ENCODE data around the gene SNRPA.
"Not testable (repeated sequence)": the region's sequence is repeated elsewhere in the genome, so short reads cannot be mapped to it uniquely, and the experiment has no call there.

SNRPA gene

GRCh38 chr19:40721936-40722661 lies 28.9 kb upstream of the SNRPA start:
- DNase-seq = no peak

GRCh38 chr19:40723661-40724254 lies 27.2 kb upstream of the SNRPA start:
- DNase-seq = no peak

GRCh38 chr19:40724315-40724714 lies 26.7 kb upstream of the SNRPA start:
- no peak for DNase-seq

- DNase-seq = peak; percentile 48
These were observed 26.1 kb upstream of the SNRPA start for GRCh38 chr19:40724855-40725254.

GRCh38 chr19:40726279-40726678 lies 24.7 kb upstream of the SNRPA start:
- no peak for DNase-seq

GRCh38 chr19:40730065-40730464 lies 20.9 kb upstream of the SNRPA start:
- DNase-seq = not testable (repeated sequence)

- DNase-seq = not testable (repeated sequence)
These were observed 18.7 kb upstream of the SNRPA start for GRCh38 chr19:40732304-40732703.

GRCh38 chr19:40733149-40733548 lies 17.9 kb upstream of the SNRPA start:
- DNase-seq = no peak

- DNase-seq = no peak
These were observed 15.8 kb upstream of the SNRPA start for GRCh38 chr19:40735013-40735771.

GRCh38 chr19:40736661-40737060 lies 14.3 kb upstream of the SNRPA start:
- no peak for DNase-seq

- DNase-seq = no peak
These were observed 13.8 kb upstream of the SNRPA start for GRCh38 chr19:40737102-40737644.

- DNase-seq = no peak
These were observed 11.8 kb upstream of the SNRPA start for GRCh38 chr19:40739030-40739839.

GRCh38 chr19:40739871-40740703 lies 10.9 kb upstream of the SNRPA start:
- no peak for DNase-seq

- no peak for DNase-seq
These were observed 10.3 kb upstream of the SNRPA start for GRCh38 chr19:40740747-40741146.

GRCh38 chr19:40741527-40742390 lies 9.2 kb upstream of the SNRPA start:
- DNase-seq = no peak

GRCh38 chr19:40742477-40742876 lies 8.5 kb upstream of the SNRPA start:
- DNase-seq = no peak

GRCh38 chr19:40742886-40743285 lies 8.1 kb upstream of the SNRPA start:
- DNase-seq = no peak

GRCh38 chr19:40743926-40744325 lies 7.1 kb upstream of the SNRPA start:
- DNase-seq = no peak

GRCh38 chr19:40744554-40745401 lies 6.2 kb upstream of the SNRPA start:
- DNase-seq = no peak

GRCh38 chr19:40745402-40745780 lies 5.6 kb upstream of the SNRPA start:
- no peak for DNase-seq
